ENCODE measurements around the gene CHAT. TPM values are rescaled to one million over a fixed set of nuclear protein-coding genes. Genes with fewer than 3 reads are reported as not detected.

Gene CHAT
- total RNA-seq, 3 donors from 2014 or later: not detected

DNA sequence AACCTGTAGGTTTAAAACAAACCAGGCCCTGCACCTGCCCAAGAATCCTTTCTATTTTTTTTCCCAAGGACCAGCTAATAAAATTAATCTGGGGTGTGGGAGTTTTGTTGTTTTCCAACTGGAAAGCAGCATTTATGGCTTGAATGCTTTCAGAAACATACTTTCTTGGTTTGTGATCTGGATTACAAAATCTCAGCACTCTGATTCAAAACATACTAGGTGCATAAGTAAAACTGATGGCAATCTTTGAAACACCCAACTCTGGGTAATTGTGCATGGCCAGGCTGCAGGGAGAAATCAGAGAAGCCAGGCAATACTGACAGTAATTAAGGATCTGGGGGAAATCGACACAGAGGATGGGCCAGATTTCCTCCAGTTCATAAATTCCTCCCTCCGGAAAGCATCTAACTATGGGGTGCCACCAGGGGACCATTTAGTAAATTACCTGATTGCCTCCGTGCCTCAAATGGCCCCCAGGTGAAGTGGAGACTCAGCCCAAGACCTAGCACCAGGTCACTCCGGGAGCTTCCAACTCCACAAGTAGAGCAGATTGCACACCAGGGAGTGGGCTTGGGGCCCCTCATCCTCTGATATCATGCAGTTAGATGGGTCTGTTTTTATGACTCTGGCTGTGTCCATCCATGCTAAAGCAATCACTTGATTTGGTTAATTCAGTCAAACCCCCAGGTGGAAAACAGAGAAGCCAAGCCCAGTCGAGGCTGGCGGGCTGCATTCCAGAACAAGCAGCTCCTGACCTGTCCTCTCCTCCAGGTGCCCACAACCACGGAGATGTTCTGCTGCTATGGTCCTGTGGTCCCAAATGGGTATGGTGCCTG lies 50.4 kb downstream of the CHAT start:
- Histone ChIP-seq H3K36me3 (no peaks in the 10 kb centered on the region), H3K27me3 (peaks cover 0 to 4% of the 10 kb centered on the region in 2 donors), H3K27ac (no peak overlapping the region), H3K4me1 (no peaks in the 10 kb centered on the region), H3K9me3 (peaks cover 9% of the 10 kb centered on the region in 2 donors), H3K4me3 (no peak overlapping the region)
- intact Hi-C loops (cut with DNase I; ENCODE audit: low total_unique reads): no loop called here
- no peak for DNase-seq (ENCODE audit: low spot score in 2 of 2)
- TF ChIP-seq POLR2A (IDR thresholded peaks at IDR 0.05) (no peak), POLR2AphosphoS5 (IDR thresholded peaks at IDR 0.05) (no peak)
- TF ChIP-seq, protein P1, sequence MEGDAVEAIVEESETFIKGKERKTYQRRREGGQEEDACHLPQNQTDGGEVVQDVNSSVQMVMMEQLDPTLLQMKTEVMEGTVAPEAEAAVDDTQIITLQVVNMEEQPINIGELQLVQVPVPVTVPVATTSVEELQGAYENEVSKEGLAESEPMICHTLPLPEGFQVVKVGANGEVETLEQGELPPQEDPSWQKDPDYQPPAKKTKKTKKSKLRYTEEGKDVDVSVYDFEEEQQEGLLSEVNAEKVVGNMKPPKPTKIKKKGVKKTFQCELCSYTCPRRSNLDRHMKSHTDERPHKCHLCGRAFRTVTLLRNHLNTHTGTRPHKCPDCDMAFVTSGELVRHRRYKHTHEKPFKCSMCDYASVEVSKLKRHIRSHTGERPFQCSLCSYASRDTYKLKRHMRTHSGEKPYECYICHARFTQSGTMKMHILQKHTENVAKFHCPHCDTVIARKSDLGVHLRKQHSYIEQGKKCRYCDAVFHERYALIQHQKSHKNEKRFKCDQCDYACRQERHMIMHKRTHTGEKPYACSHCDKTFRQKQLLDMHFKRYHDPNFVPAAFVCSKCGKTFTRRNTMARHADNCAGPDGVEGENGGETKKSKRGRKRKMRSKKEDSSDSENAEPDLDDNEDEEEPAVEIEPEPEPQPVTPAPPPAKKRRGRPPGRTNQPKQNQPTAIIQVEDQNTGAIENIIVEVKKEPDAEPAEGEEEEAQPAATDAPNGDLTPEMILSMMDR (IDR thresholded peaks at IDR 0.05): no peak

DNA sequence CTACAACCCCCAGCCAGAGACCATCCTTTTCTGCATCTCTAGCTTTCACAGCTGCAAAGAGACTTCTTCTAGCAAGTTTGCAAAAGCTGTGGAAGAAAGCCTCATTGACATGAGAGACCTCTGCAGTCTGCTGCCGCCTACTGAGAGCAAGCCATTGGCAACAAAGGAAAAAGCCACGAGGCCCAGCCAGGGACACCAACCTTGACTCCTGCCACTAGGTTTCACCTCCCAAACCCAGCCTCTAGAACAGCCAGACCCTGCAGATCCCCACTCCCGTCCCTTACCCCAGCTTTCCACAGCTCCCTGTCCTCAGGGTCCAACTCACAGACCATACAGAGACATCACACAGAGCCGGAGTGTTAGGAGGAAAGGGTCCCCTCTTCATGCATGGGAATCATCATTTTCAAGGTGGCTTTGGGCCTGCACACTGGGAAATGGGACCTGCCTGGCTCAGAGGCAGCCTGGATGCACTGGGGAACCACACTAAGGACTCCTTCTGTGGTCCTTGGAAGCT lies 51.1 kb downstream of the CHAT start:
- Histone ChIP-seq H3K4me3 (no peak overlapping the region), H3K4me1 (no peaks in the 10 kb centered on the region), H3K36me3 (no peaks in the 10 kb centered on the region), H3K27me3 (peaks cover 0 to 4% of the 10 kb centered on the region in 2 donors), H3K9me3 (peaks cover 2 to 4% of the 10 kb centered on the region in 2 donors), H3K27ac (no peak overlapping the region)
- no peak for DNase-seq (ENCODE audit: low spot score in 2 of 2)
- TF ChIP-seq, protein P1 (IDR thresholded peaks at IDR 0.05): no peak
- no peak for TF ChIP-seq POLR2AphosphoS5 (IDR thresholded peaks at IDR 0.05)
- TF ChIP-seq POLR2A (IDR thresholded peaks at IDR 0.05): no peak
- intact Hi-C loops (cut with DNase I; ENCODE audit: low total_unique reads): no loop called here

DNA sequence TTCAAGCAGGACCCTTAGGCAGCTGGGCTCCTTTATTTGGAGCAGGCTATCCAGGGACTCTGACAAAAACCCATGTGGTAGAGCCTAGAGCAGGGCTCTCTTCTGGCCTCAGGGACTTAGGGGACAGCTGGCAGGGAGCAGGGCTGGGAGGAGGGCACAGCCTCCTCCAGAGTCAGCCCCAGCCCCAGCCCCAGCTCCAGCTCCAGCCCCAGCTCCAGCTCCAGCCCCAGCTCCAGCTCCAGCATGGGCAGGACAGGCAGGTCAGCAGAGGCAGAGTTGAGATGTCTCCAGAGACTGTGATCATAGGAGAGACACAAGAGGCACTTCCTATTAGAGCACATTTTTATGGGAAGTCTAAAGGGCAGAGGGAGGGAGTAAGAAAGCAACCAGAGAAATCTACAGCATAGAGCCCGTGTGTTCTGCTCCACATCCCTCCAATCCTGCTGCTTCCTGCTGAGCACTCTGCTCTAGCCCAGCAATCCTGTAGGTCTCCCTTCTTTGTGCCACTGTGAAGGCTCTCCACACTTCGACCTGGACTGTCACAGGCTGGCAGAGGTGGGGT lies 52.3 kb downstream of the CHAT start:
- H3K36me3 ChIP-seq: no peaks in the 10 kb centered on the region
- H3K9me3 ChIP-seq: peaks cover 0 to 11% of the 10 kb centered on the region in 2 donors
- H3K4me3 ChIP-seq: no peak overlapping the region
- H3K27ac ChIP-seq: no peak overlapping the region
- intact Hi-C loops (cut with DNase I; ENCODE audit: low total_unique reads): no loop called here
- H3K4me1 ChIP-seq: no peaks in the 10 kb centered on the region
- no peak for DNase-seq (ENCODE audit: low spot score in 2 of 2)
- peaks cover 0 to 4% of the 10 kb centered on the region in 2 donors for H3K27me3 ChIP-seq
- TF ChIP-seq, protein P1 (IDR thresholded peaks at IDR 0.05): no peak

DNA sequence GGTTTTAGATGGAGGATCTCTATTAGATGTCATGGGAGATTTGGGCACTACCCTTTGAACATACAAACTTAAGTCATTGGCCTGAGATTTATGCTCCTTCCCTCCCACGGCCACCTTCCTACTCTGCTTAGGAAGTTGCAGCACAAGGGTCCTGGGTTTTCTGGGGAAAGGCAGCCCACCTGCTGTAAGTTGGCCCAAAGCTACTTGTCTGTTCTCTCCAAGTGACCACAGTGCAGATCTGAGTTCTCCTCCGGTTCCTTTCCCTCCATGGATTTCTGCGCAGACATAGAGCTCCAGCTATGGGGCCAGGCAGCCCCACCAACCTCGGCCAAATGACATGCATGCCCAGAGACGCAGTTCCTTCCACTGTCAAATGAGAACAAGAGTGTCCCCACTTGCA lies 52.8 kb downstream of the CHAT start:
- no peaks in the 10 kb centered on the region for H3K4me1 ChIP-seq
- no peak for DNase-seq (ENCODE audit: low spot score in 2 of 2)
- intact Hi-C loops (cut with DNase I; ENCODE audit: low total_unique reads): no loop called here

DNA sequence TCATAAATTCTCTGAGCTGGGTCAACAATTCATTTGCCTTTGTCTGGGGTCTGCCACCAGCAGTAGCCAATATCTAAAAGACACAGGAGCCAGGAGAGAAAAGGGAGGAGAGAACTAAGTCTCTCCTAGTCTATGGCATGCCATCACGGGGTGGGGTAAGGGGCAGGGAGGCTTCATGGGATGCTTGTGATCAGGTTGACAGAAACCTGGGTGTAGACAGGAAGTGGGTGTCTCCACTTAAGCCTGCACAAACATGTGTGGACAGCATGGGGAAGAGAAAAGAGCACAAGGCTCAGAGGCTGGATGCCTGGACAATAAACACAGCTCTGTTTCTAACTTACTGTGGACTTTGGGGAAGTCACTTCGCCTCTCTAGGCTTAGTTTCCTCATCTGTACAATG lies 54.2 kb downstream of the CHAT start:
- DNase-seq (ENCODE audit: low spot score in 2 of 2): no peak
- intact Hi-C loops (cut with DNase I; ENCODE audit: low total_unique reads): no loop called here

More for the DNA sequence above, 52.8 kb downstream of the CHAT start:
- TF ChIP-seq POLR2AphosphoS5 (IDR thresholded peaks at IDR 0.05) (no peak), POLR2A (IDR thresholded peaks at IDR 0.05) (no peak)
- peaks cover 0 to 4% of the 10 kb centered on the region in 2 donors for H3K27me3 ChIP-seq
- no peak overlapping the region for H3K4me3 ChIP-seq
- H3K36me3 ChIP-seq: no peaks in the 10 kb centered on the region
- H3K27ac ChIP-seq: no peak overlapping the region
- peaks cover 0 to 14% of the 10 kb centered on the region in 2 donors for H3K9me3 ChIP-seq

More for the DNA sequence above, 54.2 kb downstream of the CHAT start:
- Histone ChIP-seq H3K27me3 (peaks cover 0 to 4% of the 10 kb centered on the region in 2 donors), H3K4me1 (no peaks in the 10 kb centered on the region), H3K36me3 (no peaks in the 10 kb centered on the region), H3K27ac (no peak overlapping the region), H3K9me3 (peaks cover 0 to 14% of the 10 kb centered on the region in 2 donors), H3K4me3 (no peak overlapping the region)
- TF ChIP-seq POLR2AphosphoS5 (IDR thresholded peaks at IDR 0.05) (no peak), POLR2A (IDR thresholded peaks at IDR 0.05) (no peak)
- TF ChIP-seq, protein P1 (IDR thresholded peaks at IDR 0.05): no peak
